CD4-positive, alpha-beta T cell treated with Interleukin-17A for 1 hour (primary cell): ENCODE measurements around the gene AIF1.

Experiments
- DNase-seq: peaks from one replicate; pipeline ENCODE4 v3.0.0-alpha.2; 2020

The AIF1 gene

DNA sequence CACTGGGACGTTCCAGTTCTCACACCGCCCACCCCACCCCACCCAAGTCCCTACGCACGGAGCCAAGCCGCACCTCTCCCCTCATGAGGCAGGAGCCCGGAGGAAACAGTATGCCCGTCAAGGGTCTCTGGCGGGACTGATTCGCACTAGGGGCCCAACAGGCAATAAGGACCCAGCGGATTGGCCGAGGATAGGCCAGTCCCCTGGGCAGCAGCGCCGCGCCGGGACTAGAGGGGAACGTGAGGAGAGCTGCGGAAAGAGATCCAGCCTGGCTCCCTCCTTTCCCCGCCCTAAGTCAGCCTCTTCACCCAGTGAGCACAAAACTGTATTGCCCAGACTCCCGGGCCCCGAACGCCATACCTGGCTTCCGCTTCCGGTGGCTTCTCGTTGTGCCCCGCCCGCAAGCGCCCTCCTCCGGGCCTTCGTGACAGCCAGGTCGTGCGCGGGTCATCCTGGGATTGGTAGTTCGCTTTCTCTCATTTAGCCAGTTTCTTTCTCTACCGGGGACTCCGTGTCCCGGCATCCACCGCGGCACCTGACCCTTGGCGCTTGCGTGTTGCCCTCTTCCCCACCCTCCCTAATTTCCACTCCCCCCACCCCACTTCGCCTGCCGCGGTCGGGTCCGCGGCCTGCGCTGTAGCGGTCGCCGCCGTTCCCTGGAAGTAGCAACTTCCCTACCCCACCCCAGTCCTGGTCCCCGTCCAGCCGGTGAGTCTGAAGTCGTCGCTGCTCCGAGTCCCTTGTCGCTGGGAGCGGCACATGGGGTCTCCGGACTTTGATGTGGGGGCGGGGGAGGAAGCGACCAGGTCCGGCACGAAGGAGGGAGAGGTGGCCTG is 50.7 kb downstream of the AIF1 start, which contains the start of gene CSNK2B:
CSNK2B (plus strand) TSS at position 580 of the 836 bp plus-strand sequence. CDS start 752 bp downstream, outside the sequence.
- DNase-seq = peak; percentile 98

DNA sequence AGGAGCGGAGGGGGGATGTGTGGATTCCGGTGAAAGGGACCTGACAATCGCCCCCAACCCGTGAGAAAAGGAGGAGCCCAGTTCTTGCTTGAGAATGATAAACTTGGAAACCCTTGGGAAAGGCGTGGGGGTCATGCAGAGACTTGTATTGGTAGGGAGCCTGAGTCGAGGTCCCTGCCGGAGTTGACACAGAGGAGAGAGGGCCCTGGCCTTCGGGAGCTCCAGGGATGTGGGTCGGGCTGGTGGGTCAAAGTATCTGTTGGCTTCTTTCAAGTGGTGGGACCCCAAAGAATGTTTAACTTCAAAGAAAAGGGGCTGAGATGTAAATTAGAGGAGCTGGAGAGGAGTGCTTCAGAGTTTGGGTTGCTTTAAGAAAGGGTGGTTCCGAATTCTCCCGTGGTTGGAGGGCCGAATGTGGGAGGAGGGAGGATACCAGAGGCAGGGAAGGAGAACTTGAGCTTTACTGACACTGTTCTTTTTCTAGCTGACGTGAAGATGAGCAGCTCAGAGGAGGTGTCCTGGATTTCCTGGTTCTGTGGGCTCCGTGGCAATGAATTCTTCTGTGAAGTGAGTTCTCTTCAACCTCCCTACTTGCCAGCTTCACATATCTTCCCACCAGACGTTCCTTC is 51.4 kb downstream of the AIF1 start:
- DNase-seq = no peak
